H9 (cell line): ENCODE results near the gene SNAPC2. TPM values are rescaled to one million over a fixed set of nuclear protein-coding genes. Genes with fewer than 3 reads are reported as not detected.

Experiments
- DNase-seq: peaks from one replicate; pipeline ENCODE4 v3.0.0-alpha.2; 2017
- H2AFZ ChIP-seq: one replicate; pipeline ENCODE4 v1.6.1; 2013; ENCODE audit warnings: mild to moderate bottlenecking, low read length, control low read depth, moderate library complexity
- H2AK5ac ChIP-seq: 2 replicates; pipeline ENCODE4 v1.6.1; 2013; ENCODE audit warnings: low read length, control low read depth, mixed read lengths; ENCODE audit not compliant: insufficient read length
- H2BK120ac ChIP-seq: one replicate; pipeline ENCODE4 v1.6.1; 2013; ENCODE audit warnings: low read depth, mild to moderate bottlenecking, low read length, control low read depth, inconsistent platforms; ENCODE audit not compliant: poor library complexity, severe bottlenecking
- H2BK12ac ChIP-seq: 2 replicates; pipeline ENCODE4 v1.6.1; 2013; ENCODE audit warnings: low read length, control low read depth, mixed read lengths, low read depth; ENCODE audit not compliant: insufficient read length
- H2BK15ac ChIP-seq: 2 replicates; pipeline ENCODE4 v1.6.1; 2013; ENCODE audit warnings: low read depth, low read length, control low read depth
- H2BK20ac ChIP-seq: one replicate; pipeline ENCODE4 v1.6.1; 2013; ENCODE audit warnings: low read depth, mild to moderate bottlenecking, low read length, control low read depth, inconsistent platforms; ENCODE audit not compliant: poor library complexity, severe bottlenecking
- H2BK5ac ChIP-seq: 2 replicates; pipeline ENCODE4 v1.6.1; 2013; ENCODE audit warnings: low read length, control low read depth, mixed read lengths; ENCODE audit not compliant: insufficient read length
- H3K14ac ChIP-seq: 2 replicates; pipeline ENCODE4 v1.6.1; 2013; ENCODE audit warnings: low read length, control low read depth; ENCODE audit not compliant: insufficient read depth
- H3K18ac ChIP-seq: 2 replicates; pipeline ENCODE4 v1.6.1; 2013; ENCODE audit warnings: low read depth, mild to moderate bottlenecking, mixed read lengths, low read length, control low read depth; ENCODE audit not compliant: insufficient read length
- H3K23ac ChIP-seq: 2 replicates; pipeline ENCODE4 v1.6.1; 2013; ENCODE audit warnings: low read length, control low read depth, mixed read lengths, low read depth; ENCODE audit not compliant: insufficient read length
- H3K23me2 ChIP-seq: 2 replicates; pipeline ENCODE4 v1.6.1; 2013; ENCODE audit warnings: low read depth, mild to moderate bottlenecking, mixed read lengths, low read length, control low read depth; ENCODE audit not compliant: insufficient read length, poor library complexity, severe bottlenecking
- H3K27ac ChIP-seq: 2 replicates; pipeline ENCODE4 v1.5.1; 2013; ENCODE audit warnings: low read length, control low read depth, mixed read lengths, low read depth; ENCODE audit not compliant: insufficient read length
- H3K27me3 ChIP-seq: 2 replicates; pipeline ENCODE4 v1.6.1; 2013; ENCODE audit warnings: low read length, control low read depth, inconsistent platforms; ENCODE audit not compliant: insufficient read depth
- H3K4ac ChIP-seq: 2 replicates; pipeline ENCODE4 v1.6.1; 2013; ENCODE audit warnings: low read depth, mild to moderate bottlenecking, control low read depth, inconsistent platforms, low read length, moderate library complexity
- H3K4me1 ChIP-seq: 2 replicates; pipeline ENCODE4 v1.6.1; 2013; ENCODE audit warnings: low read length, control low read depth, inconsistent platforms; ENCODE audit not compliant: insufficient read depth
- H3K4me2 ChIP-seq: 2 replicates; pipeline ENCODE4 v1.6.1; 2013; ENCODE audit warnings: low read length, control low read depth, mixed read lengths; ENCODE audit not compliant: insufficient read length, insufficient read depth
- H3K56ac ChIP-seq: 2 replicates; pipeline ENCODE4 v1.6.1; 2013; ENCODE audit warnings: low read depth, mild to moderate bottlenecking, mixed read lengths, low read length, control low read depth; ENCODE audit not compliant: insufficient read length
- H3K79me1 ChIP-seq: 2 replicates; pipeline ENCODE4 v1.6.1; 2013; ENCODE audit warnings: low read depth, mild to moderate bottlenecking, moderate library complexity, low read length, control low read depth, inconsistent platforms; ENCODE audit not compliant: insufficient read depth, poor library complexity, severe bottlenecking
- H3K79me2 ChIP-seq: 2 replicates; pipeline ENCODE4 v1.6.1; 2013; ENCODE audit warnings: low read length, control low read depth, inconsistent platforms; ENCODE audit not compliant: insufficient read depth
- H3K9ac ChIP-seq: 2 replicates; pipeline ENCODE4 v1.6.1; 2013; ENCODE audit warnings: low read length, control low read depth, mixed read lengths; ENCODE audit not compliant: insufficient read length; ENCODE audit errors: extremely low read depth
- H3K9me3 ChIP-seq: one replicate; pipeline ENCODE4 v1.6.1; 2013; ENCODE audit warnings: low read depth, low read length, inconsistent platforms; ENCODE audit not compliant: control insufficient read depth
- H3T11ph ChIP-seq: one replicate; pipeline ENCODE4 v1.6.1; 2013; ENCODE audit warnings: mild to moderate bottlenecking, low read length, control low read depth, inconsistent platforms
- H4K20me1 ChIP-seq: one replicate; pipeline ENCODE4 v1.6.1; 2013; ENCODE audit not compliant: control insufficient read depth, insufficient read length, insufficient read depth
- H4K5ac ChIP-seq: 2 replicates; pipeline ENCODE4 v1.6.1; 2013; ENCODE audit warnings: low read depth, mild to moderate bottlenecking, mixed read lengths, low read length, control low read depth; ENCODE audit not compliant: insufficient read length
- H4K8ac ChIP-seq: replicated peaks from 2 replicates; pipeline ENCODE4 v1.6.1; 2013; ENCODE audit warnings: low read length, control low read depth, mixed read lengths, low read depth; ENCODE audit not compliant: insufficient read length
- H4K91ac ChIP-seq: 2 replicates; pipeline ENCODE4 v1.6.1; 2013; ENCODE audit warnings: low read depth, mild to moderate bottlenecking, moderate library complexity, mixed read lengths, low read length, control low read depth; ENCODE audit not compliant: insufficient read length
- H3K27ac Mint-ChIP-seq, 3 experiments: 2 replicates in 2 of 3; 3 replicates in 1 of 3; pipeline ENCODE4 v1.8.0; 2020 to 2021; ENCODE audit warnings: mixed read lengths in 3 of 3, mild to moderate bottlenecking in 1 of 3, moderate library complexity in 1 of 3
- H3K27me3 Mint-ChIP-seq: 2 replicates; pipeline ENCODE4 v1.8.0; 2021; ENCODE audit warnings: low read depth, mild to moderate bottlenecking, moderate library complexity, mixed read lengths
- H3K36me3 Mint-ChIP-seq, 3 experiments: 2 replicates in 2 of 3; 3 replicates in 1 of 3; pipeline ENCODE4 v1.8.0; 2020 to 2021; ENCODE audit warnings: low read depth in 3 of 3, mixed read lengths in 3 of 3; ENCODE audit not compliant: insufficient read depth in 1 of 3
- H3K4me1 Mint-ChIP-seq, 2 experiments: 2 replicates each; pipeline ENCODE4 v1.8.0; 2020; ENCODE audit warnings: mixed read lengths in 2 of 2
- H3K4me3 Mint-ChIP-seq, 2 experiments: 2 replicates in 1 of 2; 3 replicates in 1 of 2; pipeline ENCODE4 v1.8.0; 2020 to 2021; ENCODE audit warnings: mild to moderate bottlenecking in 2 of 2, mixed read lengths in 2 of 2, moderate library complexity in 1 of 2
- H3K9me3 Mint-ChIP-seq, 2 experiments: 2 replicates in 1 of 2; 3 replicates in 1 of 2; pipeline ENCODE4 v1.8.0; 2020; ENCODE audit warnings: mild to moderate bottlenecking in 2 of 2, mixed read lengths in 2 of 2, moderate library complexity in 1 of 2
- WGBS: extraction: QIAGEN DNeasy Blood & Tissue Kit; methylation state at CpG from one replicate; pipeline ENCODE4 v1.1.7; 2013; ENCODE audit warnings: missing lambda C conversion rate, low lambda C conversion rate, mixed read lengths; ENCODE audit not compliant: insufficient read length; ENCODE audit errors: extremely low coverage; 5-methylcytosine and 5-hydroxymethylcytosine counted together
- total RNA-seq: library from RNA; stranded (reverse); gene quantifications from 2 replicates; pipeline ENCODE4 v1.2.1, GENCODE V29; 2021
- TF ChIP-seq, protein P1 (sequence below): fragments of 200-600 bp; sonication (generic); conservative IDR thresholded peaks from 3 replicates; pipeline ENCODE4 v1.8.0; 2021; ENCODE audit warnings: antibody characterized with exemption, mild to moderate bottlenecking

SNAPC2 gene
- total RNA-seq, 1 experiment from 2014 or later, result 17.8 TPM

- H3K4me2 ChIP-seq, result no peak overlapping the region
- H3K18ac ChIP-seq, result no peak overlapping the region
- no peak overlapping the region for H3T11ph ChIP-seq
- DNase-seq, result no peak
- no peak overlapping the region for H3K9ac ChIP-seq
- no peaks in the 10 kb centered on the region for H3K79me2 ChIP-seq
- no peak overlapping the region for H3K23ac ChIP-seq
- H3K4ac ChIP-seq, result no peak overlapping the region
- no peak overlapping the region for H2BK12ac ChIP-seq
- H3K4me1 ChIP-seq, result no peaks in the 10 kb centered on the region
- H3K9me3 ChIP-seq, result no peaks in the 10 kb centered on the region
- no peak overlapping the region for H2BK120ac ChIP-seq
- Mint-ChIP-seq H3K27me3 (no peaks in the 10 kb centered on the region), H3K4me3 (no peak overlapping the region; a peak in 1 of 5 replicates), H3K9me3 (no peaks in the 10 kb centered on the region), H3K36me3 (peaks cover 31 to 74% (median 67%) of the 10 kb centered on the region in 3 experiments; a peak in 6 of 7 replicates), H3K4me1 (no peaks in the 10 kb centered on the region), H3K27ac (no peak overlapping the region)
- no peak overlapping the region for H2AK5ac ChIP-seq
- no peak overlapping the region for H2BK5ac ChIP-seq
- H2BK20ac ChIP-seq, result no peak overlapping the region
- no peaks in the 10 kb centered on the region for H4K20me1 ChIP-seq
- H2AFZ ChIP-seq, result no peak overlapping the region
- no peak overlapping the region for H4K91ac ChIP-seq
- H3K27me3 ChIP-seq, result no peaks in the 10 kb centered on the region
- TF ChIP-seq, protein P1, sequence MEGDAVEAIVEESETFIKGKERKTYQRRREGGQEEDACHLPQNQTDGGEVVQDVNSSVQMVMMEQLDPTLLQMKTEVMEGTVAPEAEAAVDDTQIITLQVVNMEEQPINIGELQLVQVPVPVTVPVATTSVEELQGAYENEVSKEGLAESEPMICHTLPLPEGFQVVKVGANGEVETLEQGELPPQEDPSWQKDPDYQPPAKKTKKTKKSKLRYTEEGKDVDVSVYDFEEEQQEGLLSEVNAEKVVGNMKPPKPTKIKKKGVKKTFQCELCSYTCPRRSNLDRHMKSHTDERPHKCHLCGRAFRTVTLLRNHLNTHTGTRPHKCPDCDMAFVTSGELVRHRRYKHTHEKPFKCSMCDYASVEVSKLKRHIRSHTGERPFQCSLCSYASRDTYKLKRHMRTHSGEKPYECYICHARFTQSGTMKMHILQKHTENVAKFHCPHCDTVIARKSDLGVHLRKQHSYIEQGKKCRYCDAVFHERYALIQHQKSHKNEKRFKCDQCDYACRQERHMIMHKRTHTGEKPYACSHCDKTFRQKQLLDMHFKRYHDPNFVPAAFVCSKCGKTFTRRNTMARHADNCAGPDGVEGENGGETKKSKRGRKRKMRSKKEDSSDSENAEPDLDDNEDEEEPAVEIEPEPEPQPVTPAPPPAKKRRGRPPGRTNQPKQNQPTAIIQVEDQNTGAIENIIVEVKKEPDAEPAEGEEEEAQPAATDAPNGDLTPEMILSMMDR, result no peak
- no peak overlapping the region for H3K56ac ChIP-seq
- H4K5ac ChIP-seq, result no peak overlapping the region
- no CpG with 5 or more reads among the region's 21 CpGs for WGBS
- no peaks in the 10 kb centered on the region for H3K23me2 ChIP-seq
- H3K14ac ChIP-seq, result no peak overlapping the region
- H4K8ac ChIP-seq, result no peak overlapping the region
- H2BK15ac ChIP-seq, result no peak overlapping the region
- H3K79me1 ChIP-seq, result no peaks in the 10 kb centered on the region
- H3K27ac ChIP-seq, result no peak overlapping the region
These were observed 14.6 kb downstream of the SNAPC2 start for GRCh38 chr19:7934766-7935165.
